Activated effector memory CD4-positive, alpha-beta T cell treated with anti-CD3 and anti-CD28 coated beads, Interleukin-2, amount 50 U/mL, for 16 hours (primary cell): ENCODE results near the gene NECTIN3.

Experiments used
- DNase-seq: peaks from one replicate; pipeline ENCODE4 v3.0.0-alpha.2; 2020

The NECTIN3 gene

GRCh38 chr3:111087924-111088469, 16.4 kb downstream of the NECTIN3 start:
- no peak for DNase-seq

DNA sequence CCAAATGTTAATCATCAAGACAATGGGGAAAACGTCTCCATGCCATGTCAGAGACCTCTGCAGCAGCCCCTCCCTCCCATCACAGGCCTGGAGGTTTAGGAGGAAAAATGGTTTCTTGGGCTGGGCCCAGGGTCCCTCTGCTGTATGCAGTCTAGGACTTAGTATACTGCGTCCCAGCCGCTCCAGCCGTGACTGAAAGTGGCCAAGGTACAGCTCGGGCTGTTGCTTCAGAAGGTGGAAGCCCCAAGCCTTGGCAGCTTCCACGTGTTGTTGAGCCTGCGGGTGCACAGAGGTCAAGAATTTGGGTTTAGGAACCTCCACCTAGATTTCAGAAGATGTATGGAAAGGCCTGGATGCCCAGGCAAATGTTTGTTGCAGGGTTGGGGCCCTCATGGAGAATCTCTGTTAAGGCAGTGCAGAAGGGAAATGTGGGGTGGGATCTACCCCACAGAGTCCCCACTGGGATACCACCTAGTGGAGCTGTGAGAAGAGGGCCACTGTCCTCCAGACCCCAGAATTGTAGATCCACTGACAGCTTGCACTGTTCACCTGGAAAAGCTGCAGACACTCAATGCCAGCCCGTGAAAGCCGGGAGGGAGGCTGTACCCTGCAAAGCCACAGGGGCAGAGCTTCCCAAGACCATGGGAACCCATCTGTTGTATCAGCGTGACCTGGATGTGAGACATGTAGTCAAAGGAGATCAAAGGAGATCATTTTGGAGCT, 25.0 kb downstream of the NECTIN3 start:
- no peak for DNase-seq

DNA sequence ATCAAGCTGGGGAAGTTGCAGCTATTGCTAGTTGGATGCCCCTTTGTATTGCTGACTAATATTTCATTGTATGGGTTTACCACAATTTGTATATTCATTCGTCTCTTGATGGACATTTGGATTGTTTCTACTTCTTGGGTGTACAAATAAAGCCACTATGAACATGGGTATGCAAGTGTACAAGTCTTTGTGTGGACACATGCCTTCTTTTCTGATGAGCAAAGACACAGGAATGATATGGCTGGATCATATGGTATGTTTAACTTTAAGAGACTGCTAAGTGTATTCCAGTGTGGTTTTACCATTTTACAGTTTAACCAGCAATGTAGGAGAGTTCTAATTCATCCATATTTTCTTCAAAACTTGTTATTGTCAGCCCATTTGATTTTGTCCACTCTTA, 32.2 kb downstream of the NECTIN3 start:
- no peak for DNase-seq

DNA sequence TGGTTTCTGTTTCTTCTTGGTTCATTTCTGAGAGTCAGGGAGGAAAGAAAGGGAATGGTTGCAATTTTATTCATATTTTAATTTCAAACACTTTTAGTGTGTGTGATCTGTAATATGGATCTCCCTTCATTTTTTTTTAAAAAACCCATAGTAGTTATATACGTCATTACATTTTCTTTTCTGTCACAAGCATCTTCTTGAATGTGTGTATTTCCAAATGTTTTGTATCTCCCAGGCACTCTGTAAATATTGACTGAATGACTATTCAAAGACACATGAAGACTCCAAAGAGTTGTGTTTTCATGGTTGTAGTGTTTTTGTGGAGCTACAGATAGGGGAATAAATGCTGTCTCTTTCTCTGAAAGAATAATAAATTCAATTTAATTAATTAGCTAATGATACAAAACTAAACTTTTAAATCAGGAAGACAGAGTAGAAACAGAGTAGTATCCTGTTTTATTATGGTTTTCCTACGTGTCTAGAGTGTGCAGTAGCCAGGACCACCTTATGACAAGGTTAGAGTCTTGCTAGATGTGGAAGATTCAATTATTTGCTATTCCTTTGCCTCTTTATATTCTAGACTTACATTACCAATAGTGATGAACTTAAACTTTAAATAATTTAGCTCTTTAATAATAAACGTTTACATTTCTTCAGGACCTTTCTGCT, 35.5 kb downstream of the NECTIN3 start:
- no peak for DNase-seq

DNA sequence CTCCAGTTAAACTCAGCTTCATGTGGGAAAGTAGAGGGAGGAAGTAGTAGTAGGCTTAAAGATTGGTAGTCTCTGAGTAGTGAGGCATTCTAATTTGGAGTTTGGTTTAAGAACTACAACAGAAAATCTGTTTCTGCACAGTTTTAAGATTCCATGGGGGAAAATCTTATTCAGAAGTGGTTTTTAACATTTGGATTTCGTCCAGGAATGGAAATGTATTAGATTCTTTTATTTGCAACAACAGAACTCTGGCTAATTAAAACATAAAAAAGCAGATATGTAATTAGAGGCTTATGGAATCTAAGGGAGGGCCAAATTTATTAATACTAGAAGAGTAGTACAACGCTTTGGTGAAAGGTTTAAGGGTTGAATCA, 36.0 kb downstream of the NECTIN3 start:
- DNase-seq, result no peak

DNA sequence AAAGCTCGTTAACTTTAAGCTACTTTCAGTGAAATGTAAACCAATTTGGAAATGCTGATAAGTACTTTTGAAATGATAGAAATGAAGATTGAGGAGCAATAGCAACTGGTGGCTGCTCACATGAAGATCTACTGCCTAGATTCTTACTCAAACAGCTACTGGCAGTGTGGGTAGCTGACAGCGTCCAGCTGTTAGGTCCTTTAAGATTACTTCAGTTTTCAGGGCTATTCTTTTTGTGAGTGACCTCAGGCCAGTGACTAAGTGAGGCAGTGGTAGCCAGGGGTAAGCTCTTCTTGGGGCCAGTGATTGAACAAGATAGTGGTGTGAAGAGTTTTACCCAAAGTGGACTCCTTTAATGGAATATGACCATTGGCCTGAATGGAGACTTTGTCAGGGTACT, 41.3 kb downstream of the NECTIN3 start:
- DNase-seq, result no peak

- DNase-seq, result no peak
Measured at GRCh38 chr3:111128884-111129283, 57.3 kb downstream of the NECTIN3 start.

- no peak for DNase-seq
Measured at GRCh38 chr3:111130827-111131226, 59.2 kb downstream of the NECTIN3 start.

DNA sequence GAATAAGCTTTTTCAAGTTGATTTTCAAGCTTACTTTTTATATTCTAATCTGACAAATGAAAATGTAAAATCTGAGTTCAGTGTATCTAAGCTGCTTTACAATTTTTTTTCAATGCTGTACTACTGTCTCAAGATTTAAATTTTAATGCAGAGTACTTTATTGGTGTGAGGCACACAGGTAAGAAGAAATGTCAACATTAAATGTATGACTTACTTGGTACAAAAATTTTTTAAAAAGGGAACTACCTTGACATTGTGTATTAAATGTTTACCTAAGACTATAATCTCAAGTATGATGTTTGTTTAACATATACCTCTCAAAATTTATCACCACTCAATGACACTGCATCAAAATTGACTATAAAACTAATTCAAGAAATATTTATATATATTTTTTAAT, 62.7 kb downstream of the NECTIN3 start:
- no peak for DNase-seq

GRCh38 chr3:111151438-111151837, 79.8 kb downstream of the NECTIN3 start:
- no peak for DNase-seq

DNA sequence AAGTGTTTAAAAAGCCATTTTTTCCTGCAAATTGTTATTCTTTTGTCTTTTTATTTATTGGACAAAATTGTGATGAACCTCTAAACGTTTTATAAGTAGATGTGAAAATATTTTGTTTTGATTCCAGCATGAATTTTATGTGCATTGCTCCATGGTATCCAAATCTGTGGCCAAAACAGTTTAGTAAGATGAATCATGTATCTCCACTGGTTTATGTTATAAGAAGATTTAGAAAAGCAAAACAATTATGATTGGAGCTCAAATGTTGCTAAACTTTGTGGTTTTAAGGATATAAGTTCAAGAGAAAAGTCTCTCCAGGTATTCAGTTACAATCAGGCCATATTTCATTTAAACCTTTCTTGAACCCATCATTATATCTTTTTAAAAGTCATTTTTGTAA, 80.9 kb downstream of the NECTIN3 start:
- no peak for DNase-seq

DNA sequence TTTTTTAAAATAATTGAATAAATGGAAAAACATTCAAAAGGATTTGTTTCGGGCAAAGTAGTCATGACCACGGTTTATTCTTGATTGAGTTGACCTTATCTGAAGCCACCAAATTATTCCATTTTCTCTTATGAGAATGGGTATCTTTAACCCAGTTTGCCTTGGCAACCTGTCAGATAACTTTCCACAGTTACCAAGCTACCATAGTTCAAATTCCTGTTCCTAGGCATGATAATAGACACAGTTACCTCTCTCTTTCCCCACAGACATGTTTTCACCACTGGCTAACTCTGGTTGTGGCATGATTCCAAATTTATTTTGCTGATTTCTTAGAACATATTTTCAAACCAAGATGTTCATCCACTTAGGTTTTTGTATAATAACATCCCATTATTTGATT, 84.9 kb downstream of the NECTIN3 start:
- DNase-seq, result no peak

GRCh38 chr3:111159391-111159790, 87.8 kb downstream of the NECTIN3 start:
- no peak for DNase-seq

- DNase-seq, result no peak
Measured at GRCh38 chr3:111164621-111165020, 93.0 kb downstream of the NECTIN3 start.

- DNase-seq, result no peak
Measured at GRCh38 chr3:111165411-111165810, 93.8 kb downstream of the NECTIN3 start.

DNA sequence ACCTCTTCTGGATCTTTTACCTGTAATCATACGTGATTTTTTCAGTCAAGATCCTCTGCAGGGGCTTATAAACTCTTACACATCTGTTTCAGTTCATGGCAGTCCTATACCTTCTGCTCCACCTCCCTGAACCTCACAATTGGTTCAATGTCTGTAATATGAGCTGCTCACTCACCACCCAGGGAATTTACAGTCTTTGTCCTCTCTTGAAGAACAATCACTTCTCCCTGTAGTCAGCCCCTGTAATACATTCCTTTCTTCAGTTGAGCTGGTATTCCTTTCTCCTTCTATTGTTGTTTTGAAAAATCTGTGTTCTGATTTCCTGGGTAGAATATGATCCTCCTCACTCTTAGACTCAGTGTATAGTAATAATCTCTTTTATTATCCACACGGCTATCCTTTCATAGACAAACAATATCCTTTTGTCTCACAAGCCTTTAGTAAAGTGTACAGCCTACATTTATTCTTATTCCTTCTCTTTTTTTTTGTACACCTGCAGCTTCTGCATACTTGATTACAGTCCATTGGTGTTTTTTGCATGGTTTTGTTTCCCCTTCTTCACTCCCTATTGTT, 101.8 kb downstream of the NECTIN3 start:
- no peak for DNase-seq

DNA sequence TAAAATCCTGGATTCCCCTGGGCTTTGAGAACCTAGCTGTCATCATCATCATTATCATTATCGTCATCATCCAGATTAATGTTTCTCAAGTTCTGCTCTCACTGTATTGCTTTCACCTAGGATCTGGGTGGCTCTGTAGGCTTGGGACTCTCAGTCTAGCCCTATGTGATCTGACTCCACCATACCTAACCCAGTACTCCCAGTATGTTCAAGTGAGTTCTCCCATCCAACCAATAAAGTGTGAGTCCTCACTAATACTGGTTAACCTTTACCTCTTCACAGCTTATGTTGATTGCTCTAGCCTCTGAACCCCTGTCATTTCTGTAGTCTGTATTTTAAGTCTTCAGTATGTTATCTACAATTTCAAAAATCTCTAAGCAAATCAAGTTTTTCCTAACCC, 102.3 kb downstream of the NECTIN3 start:
- DNase-seq, result no peak

DNA sequence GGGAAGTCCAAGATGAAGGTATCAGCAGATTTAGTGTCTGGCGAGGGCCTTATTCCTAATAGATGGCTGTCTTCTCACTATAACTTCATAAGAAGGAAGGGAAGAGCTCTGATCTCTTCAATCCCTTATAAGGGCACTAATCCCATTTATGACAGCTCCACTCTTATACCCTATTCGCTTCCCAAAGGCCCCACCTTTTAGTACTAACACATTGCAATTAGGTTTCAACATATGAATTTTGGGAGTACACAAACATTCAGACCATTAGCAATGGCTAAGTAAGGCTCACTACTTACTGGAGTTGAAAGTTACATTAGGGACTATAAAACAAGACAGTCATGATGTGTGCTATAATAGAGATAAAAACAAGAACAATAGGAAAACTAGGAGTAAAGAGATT, 118.9 kb downstream of the NECTIN3 start:
- DNase-seq, result no peak

DNA sequence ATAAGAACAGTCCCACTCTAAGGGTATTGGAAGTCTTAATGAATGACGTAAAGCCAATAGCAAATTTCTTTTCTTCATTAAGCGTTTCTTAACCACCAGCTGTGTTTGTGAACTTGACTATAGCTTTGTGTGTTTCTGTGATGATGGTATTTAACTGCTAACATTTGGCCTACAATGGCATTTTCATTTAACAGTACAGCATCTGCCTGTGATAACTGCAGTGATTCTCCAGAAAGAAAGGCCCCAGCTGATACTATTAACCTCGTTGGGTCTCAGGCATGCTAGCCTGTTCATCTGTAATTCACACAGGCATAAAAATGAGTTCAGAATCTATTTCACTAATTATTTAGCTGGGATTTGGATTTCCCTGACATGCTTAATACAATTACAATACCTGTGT, 121.9 kb downstream of the NECTIN3 start:
- DNase-seq, result no peak

- DNase-seq, result no peak
Measured at GRCh38 chr3:111194048-111194447, 122.4 kb downstream of the NECTIN3 start.

DNA sequence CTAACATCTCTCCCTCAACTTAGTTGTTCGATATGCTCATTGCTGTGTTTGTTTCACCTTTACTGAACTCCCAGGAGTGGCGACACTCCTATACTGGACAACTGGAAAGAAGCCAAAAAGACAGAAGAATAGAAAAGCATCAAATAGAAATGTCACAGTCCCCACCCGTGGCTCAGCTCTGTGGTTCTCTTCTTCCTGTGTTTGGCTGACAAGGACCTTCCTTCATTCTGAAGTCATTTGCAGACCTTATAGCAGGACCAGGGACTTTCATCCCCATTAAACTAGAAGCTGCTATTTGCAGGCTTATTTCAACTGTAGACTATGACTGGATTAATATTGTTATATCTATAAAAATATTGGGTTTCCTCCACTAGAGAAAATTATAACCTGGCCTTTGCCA, 125.9 kb downstream of the NECTIN3 start:
- DNase-seq, result no peak

GRCh38 chr3:111200027-111200426, 128.4 kb downstream of the NECTIN3 start:
- DNase-seq, result no peak

DNA sequence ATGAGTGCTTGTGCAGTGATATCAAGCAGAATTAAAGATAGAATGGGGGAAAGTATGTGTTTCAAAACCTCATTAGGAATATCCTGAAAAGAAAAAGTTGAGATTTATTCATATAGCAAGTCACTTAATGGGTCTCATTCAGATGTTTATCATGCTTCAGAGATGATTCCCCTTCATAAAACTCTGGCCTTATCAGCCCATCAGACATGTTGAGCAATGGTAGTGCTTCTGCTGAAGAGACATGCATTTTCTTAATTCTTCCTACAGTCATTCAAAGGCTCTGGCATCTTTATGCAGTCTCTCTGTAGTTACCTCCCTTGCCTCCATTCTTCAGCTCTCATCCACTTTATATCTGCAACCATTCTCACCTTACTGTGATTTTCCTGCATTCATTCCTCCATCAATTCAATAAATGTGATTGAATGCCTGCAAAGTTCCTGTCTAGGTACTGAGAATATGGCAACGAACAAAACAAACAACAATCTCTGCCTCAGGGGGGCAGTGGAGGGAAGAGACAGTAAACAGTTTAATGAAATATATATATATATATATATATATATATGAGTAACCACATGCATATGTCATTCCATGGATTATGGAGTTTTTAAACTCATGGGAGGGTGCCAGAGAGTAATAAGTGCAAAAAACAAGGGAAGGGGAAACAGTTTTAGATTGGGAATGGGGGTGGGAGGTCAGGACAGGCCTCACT, 138.5 kb downstream of the NECTIN3 start:
- no peak for DNase-seq
